ENCODE results near the gene C4A.

DNA sequence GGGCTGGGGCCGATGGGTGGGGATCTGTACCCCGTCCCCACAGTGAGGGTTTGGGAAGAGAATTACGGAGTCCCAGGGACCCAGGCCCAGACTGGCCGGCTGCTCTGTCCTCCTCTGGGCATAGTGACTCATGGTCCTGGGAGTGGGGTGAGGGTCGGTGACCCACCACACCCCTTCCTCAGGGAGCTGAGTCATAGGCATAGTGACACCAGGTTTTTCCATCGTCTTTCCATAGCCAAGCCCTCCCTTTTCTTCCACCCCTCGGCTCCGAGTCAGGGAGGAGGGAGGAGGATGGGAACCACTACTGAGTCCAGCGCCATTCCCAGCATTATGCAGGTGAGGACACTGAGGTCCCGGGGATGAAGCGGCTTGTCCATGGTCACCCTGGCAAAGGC, 65.2 kb downstream of the C4A start:
- TF ChIP-seq CTCF (tag by site-specific recombination; IDR thresholded peaks at IDR 0.05), result 0 out of 2 replicates have a peak, but pooled peaks have one; percentile 2
- TF ChIP-seq YY1 (tag by site-specific recombination; IDR thresholded peaks at IDR 0.05), result no peak
- TF ChIP-seq ZNF366 (tag by site-specific recombination; conservative IDR thresholded peaks at IDR 0.05), result no peak
- TF ChIP-seq ZNF629 (tag by site-specific recombination; IDR thresholded peaks at IDR 0.05), result no peak
- TF ChIP-seq ZNF785 (tag by site-specific recombination; IDR thresholded peaks at IDR 0.05), result no peak
- TF ChIP-seq ZNF449 (tag by site-specific recombination; IDR thresholded peaks at IDR 0.05), result no peak
- no peak for TF ChIP-seq ELK4 (IDR thresholded peaks at IDR 0.05; ENCODE audit: borderline replicate concordance, low read depth, low read length)

Data from HEK293 (cell line).